ENCODE results near the gene NKIRAS1.
"Not testable (repeated sequence)": the region's sequence is repeated elsewhere in the genome, so short reads cannot be mapped to it uniquely, and the experiment has no call there.

The NKIRAS1 gene

GRCh38 chr3:23867400-23867799, 49.4 kb downstream of the NKIRAS1 start:
- DNase-seq: no peak

DNA sequence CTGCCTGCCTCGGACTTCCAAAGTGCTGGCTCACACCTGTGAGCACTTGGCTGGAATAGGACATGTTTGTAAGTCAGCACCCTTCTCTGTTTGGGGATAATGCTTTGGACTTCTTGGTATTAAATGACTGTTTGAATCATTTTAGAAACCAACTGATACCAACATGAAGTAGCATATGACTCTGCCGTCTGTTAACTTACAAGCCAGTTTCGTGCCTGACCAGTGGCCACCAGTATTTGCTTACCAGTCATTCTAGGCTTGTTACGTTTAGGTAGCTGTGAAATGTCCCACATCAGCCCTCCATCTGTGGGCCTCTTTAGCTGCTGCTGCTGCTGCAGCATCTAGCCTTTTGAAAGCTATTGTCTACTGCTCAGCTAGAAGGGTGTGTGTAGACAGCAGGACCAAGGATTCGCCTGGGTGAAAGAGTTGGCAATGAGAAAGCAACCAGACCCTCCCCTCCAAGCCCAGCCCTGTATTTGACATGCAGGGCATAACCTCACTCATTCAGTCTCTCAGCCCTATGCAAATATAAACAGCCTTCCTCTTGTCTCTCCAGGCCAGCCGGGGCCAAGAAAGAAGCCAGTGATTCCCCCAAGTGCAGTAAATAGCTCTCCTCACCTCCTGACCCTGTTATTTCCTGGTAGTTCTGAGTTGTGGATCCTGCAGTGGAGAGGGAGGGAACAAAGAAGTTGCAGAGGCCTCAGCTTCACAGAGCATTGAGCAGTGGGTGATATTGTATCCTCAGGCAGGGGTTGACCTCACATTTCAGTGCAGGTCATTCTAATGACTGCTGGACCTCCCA, 51.0 kb downstream of the NKIRAS1 start:
- DNase-seq: no peak

DNA sequence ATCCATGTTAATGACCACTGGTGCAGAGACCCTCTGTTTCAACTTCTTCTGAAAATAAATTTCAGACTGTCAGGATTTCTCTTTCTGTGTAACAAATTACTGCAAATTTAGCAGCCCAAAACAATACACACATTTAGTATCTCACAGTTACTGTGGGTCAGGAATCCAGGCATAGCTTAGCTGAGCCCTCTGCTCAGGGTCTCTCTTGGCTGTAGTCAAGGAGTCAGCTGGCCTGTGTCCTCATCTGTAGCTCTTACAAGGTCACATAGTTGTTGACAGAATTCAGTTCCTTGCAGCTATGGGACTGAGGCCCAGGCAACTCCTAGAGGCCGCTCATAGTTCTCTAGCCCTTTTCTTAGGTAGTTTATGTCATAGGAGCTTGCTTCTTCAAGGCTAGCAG, 51.9 kb downstream of the NKIRAS1 start:
- DNase-seq: no peak

- no peak for DNase-seq
Observed at GRCh38 chr3:23863060-23863459, 53.7 kb downstream of the NKIRAS1 start.

- no peak for DNase-seq
Observed at GRCh38 chr3:23861689-23862088, 55.1 kb downstream of the NKIRAS1 start.

DNA sequence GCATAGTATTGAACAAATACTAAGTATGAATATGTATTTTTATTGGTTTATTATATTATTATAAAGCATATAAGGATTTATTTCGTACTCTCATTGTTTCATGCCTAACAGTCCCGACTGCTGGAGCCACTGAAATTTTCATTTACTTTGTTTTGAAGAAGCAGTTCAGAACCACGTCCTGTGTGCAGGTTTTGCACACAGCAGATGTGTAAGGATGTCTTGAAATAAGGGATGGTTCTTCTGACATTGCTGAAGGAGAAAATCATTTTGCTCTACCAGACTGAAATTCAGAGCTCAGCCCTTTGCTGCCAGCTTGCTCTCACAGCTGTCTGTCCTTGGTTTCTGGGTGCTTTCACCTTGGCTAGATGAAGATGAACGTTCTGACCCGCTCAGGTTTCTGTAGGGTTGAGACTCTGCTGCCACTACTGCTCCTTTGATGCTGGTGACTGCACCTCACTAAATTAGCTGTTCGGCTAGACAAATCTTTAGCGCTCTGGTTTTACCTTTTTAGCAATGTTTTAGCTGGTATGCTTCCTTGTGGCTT, 56.9 kb downstream of the NKIRAS1 start:
- no peak for DNase-seq

DNA sequence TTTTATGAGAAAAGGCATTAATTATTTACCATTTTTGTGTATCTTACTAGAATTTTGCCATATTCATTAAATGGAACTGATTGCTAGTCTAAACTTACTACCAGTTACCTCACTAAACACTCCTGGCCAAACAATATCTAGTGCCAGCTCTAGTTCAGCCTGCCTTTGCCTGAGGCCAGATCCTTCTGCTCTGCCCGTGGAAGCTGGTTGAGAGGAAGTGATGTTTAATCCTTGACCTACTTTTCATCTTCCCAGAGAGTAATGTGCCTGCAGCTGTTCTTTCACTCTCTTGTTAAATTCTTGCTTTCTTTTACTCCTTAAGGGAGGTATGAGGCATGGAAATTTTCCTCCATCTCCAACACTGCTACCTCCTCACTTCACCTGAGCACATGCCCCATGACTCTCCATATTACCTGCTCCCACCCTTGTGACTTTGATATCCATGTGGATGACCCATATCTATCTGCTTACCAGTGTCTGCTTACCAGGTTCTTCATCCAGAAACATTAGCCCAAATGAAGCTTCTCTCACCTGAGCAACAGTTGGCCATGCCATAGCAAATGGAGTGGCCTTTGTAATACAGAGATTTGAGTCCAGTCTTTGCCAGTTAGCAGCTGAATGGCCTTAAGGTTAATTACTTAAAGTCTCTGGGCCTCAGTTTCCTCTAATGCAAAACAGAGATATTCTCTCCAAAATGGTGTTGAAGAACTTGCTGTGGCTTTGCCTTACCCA, 57.6 kb downstream of the NKIRAS1 start:
- peak; percentile 14 for DNase-seq

DNA sequence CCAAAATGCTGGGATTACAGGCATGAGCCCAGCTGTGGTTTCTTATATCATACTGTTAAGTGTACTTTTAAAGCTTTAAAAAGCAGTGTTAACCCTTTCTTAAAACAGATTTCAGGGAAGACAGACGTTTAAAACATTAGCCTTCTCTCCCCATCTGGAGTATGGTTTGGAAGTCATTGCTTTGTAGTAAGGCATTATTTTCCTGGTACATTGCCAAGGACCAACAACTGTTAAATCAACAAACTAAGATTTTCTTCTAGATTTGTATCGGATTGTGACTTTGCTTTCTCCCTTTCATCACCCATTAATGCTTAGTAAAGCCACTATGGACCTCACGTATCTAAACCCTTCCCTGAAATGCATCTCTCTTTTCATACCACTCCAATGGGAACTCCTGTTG, 60.5 kb downstream of the NKIRAS1 start:
- DNase-seq: no peak

DNA sequence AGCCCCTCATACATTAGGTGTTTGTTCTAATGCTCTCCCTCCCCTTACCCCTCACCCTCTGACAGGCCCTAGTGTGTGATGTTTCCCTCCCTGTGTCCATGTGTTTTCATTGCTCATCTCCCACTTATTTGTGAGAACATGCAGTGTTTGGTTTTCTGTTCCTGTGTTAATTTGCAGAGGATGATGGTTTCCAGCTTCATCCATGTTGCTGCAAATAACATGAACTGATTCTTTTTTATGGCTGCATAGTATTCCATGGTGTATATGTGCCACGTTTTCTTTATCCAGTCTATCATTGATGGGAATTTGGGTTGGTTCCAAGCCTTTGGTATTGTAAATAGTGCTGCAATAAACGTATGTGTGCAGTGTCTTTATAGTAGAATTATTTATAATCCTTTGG, 67.3 kb downstream of the NKIRAS1 start:
- DNase-seq: not testable (repeated sequence)

GRCh38 chr3:23845326-23846216, 71.2 kb downstream of the NKIRAS1 start:
- no peak for DNase-seq

- no peak for DNase-seq
Observed at GRCh38 chr3:23843869-23844268, 72.9 kb downstream of the NKIRAS1 start.
